GM21367 (cell line): ENCODE measurements around the gene TOMM40.
"Not testable (repeated sequence)": the region's sequence is repeated elsewhere in the genome, so short reads cannot be mapped to it uniquely, and the experiment has no call there.

Source experiments
- ATAC-seq: cut with Tn5 transposase; IDR thresholded peaks from one replicate; pipeline ENCODE4 v1.9.1; 2021; ENCODE audit not compliant: unreplicated experiment

The TOMM40 gene

DNA sequence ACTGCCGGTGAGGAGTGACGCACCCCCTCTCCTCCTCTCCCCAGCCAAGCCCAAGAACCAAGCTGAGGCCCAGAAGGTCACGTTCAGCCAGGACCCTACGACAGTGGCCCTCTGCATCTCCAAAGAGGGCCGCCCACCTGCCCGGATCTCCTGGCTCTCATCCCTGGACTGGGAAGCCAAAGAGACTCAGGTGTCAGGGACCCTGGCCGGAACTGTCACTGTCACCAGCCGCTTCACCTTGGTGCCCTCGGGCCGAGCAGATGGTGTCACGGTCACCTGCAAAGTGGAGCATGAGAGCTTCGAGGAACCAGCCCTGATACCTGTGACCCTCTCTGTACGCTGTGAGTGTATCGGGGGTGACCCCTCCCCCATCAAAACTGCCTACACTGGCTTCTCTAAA is 19.2 kb upstream of the TOMM40 start:
- ATAC-seq: no peak

DNA sequence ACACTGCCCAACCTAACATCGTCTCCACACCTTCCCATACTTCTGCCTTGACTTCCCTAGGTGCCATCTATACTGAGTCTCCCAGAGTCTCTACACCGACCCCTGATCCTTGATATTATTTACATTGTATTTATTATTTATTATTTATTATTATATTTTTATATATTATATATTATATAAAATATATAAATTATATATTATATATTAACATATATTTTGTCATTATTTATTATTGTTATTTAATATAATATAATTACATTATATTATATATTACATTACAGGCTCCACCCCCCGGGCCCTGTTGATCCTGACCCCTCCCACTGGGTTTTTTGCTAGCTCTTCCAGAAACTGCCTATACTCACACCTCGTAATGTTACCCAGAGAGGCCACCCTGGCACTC is 18.4 kb upstream of the TOMM40 start:
- no peak for ATAC-seq

DNA sequence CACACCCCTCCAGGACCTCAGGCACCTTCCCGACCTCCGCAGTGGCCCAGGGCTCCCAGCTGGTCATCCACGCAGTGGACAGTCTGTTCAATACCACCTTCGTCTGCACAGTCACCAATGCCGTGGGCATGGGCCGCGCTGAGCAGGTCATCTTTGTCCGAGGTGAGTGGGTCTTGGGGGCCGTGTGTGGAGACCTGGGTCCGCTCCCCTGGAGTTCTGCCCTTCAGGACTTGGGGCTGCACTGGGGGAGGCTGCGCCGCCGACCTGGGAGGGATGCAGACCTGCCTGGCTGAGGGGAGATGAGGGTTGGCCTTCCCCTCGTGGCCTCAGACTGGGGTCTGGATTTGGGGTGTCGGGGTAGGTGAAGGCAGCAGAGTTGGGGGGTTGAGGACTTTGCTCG is 16.7 kb upstream of the TOMM40 start:
- no peak for ATAC-seq

DNA sequence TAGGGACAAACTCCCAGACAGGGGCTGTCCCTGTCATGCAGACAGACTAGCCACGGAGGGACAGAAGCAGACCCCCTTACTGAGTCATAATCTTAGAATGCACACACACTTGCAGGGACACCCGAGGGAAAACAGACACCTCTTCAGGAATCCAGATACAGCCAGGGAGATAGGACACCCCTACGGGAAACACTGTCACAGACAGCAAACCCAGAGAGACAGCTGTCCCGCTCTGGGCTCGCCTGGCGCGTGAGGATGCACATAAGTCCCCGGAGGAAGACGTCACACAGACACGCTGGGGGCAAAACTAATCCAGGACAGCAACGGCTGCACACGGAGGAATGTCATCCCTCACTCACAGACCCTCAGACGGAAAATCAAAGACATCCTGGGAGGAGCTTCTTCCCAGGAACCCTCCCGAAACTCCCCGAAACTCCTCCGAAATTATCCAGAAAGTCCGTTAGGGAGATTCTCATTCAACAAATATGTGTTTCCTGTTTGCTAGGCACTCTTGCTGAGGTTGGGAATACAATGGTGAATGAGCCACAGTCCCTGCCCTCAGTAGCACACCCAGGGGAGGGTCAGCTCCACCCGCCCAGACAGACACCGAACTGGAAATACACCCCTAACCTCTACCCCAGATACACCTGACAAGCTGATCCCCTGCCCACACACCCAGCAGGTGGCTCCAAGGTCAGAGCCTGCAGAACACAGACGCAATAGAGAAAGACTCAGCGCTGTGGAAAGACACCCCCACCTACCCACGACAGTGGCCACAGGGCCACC is 15.2 kb upstream of the TOMM40 start:
- ATAC-seq: no peak

DNA sequence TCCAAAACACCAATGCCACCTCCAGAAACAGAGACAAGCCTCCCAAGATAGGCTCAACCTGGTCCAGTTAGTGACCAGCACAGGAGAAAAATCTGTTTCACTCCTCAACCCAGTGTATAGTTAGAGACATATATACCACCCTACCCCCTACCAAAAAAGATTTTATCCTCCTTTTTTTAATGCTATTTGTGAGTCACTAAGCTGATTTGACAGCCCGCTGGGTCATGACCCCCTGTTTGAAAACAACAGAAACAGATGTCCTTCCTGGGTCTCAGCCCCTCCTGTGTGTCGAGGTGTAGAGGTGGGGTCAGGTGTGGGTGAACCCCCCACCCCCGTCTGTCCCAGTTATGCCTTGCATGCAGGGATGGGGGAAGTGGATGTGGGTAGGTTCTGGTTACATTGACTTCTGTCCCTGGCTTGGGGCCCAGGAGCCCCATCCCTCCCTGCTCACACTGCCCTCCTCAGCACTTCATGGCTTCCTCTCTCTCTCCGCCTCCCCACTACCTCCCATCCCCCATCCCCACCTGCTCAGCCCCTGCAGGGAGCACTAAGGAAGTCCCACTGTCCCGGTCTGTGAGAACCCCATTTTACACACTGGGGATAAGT is 14.0 kb upstream of the TOMM40 start:
- no peak for ATAC-seq

DNA sequence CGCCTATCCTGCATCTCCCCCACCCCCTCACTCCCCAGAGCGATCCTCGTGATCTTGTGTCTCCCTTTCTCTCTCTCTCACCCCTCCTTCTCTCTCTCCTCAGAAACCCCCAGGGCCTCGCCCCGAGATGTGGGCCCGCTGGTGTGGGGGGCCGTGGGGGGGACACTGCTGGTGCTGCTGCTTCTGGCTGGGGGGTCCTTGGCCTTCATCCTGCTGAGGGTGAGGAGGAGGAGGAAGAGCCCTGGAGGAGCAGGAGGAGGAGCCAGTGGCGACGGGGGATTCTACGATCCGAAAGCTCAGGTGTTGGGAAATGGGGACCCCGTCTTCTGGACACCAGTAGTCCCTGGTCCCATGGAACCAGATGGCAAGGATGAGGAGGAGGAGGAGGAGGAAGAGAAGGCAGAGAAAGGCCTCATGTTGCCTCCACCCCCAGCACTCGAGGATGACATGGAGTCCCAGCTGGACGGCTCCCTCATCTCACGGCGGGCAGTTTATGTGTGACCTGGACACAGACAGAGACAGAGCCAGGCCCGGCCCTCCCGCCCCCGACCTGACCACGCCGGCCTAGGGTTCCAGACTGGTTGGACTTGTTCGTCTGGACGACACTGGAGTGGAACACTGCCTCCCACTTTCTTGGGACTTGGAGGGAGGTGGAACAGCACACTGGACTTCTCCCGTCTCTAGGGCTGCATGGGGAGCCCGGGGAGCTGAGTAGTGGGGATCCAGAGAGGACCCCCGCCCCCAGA is 12.8 kb upstream of the TOMM40 start:
- no peak for ATAC-seq

DNA sequence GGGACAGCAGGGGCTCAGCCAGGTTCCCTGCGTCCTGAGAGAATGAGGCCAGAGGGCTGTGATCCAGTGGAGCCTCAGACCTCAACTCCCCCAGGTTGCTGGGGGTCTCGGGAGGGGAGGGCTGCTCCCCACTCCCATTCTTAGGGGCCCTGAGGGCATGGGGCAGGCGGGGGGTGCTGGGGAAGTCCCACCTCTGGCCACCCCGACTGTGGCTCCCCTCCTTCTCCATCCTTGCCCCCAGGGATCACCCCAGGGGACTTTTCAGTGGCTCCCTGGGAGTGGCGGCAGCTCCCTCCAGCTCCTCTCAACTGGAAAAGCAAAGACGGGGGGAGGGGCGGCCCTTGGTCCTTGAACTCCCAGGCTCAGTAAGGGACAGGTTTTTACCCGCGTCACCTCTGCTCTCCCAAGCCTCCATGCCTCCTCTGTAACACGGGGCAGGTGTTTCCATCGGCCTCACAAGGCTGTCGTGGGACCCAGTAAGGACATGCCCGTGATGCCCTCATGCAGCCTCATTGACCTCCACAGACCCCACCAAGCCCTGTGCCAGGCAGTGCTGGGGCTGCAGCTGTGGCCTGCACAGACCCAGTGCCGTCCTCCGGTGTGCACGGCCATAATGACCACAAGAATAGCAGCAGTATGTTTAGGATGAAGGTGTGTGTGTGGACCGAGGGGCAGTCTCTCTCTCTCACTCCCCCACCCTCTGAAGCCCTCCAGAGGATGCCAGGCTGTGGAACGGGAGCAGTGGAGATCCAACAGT is 11.6 kb upstream of the TOMM40 start:
- no peak for ATAC-seq

DNA sequence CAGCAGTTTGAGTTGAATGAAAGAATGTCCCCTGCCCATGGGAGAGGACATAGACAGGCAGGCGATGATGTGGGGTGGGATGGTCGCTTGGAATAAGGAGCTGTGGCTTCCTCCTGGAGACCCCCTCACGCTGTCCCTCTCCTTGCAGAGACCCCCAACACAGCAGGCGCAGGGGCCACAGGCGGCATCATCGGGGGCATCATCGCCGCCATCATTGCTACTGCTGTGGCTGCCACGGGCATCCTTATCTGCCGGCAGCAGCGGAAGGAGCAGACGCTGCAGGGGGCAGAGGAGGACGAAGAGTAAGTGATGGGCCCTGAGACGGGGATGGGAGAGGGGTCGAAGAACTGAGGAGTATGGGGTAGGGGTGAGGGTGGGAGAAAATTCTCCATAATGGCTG is 9.0 kb upstream of the TOMM40 start:
- ATAC-seq: no peak

DNA sequence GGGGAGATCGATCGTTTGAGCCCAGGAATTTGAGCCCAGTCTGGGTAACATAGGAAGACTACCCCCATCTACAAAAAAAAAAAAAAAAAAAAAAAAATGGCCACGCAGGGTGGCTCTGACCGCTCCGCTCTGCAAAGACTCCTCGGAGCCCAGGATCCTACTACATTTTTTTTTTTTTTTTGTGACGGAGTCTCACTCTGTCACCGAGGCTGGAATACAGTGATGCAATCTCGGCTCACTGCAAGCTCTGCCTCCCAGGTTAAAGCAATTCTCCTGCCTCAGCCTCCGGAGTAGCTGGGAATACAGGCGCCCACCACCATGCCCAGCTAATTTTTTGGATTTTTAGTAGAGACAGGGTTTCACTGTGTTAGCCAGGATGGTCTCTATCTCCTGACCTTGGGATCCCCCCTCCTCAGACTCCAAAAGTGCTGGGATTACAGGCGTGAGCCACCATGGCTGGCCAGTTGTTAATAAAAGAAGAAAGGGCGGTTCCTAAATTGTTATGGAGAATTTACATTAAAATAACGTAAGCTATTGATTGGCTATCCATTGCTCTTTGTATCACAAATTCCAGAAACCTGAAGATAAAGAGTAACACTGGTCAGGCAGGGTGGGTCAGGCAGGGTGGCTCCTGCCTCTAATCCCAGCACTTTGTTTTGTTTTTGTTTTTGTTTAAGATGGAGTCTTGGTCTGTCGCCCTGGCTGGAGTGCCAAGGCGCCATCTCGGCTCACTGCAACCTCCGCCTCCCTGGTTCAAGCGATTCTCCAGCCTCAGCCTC is 8.2 kb upstream of the TOMM40 start:
- not testable (repeated sequence) for ATAC-seq

DNA sequence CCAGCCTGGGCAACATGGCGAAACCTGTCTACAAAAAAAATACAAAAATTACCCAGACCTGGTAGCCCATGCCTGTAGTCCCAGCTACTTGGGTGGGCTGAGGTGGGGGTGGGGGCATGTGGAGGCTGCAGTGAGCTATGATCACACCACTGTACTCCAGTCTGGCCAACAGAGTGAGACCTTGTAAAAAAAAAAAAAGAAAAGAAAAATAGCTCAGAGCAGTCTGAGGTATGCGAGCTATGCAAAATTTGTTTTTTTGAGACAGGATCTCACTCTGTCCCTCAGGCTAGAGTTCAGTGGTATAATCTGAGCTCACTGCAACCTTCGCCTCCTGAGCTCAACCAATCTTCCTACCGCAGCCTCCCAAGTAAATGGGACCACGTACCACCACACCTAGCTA is 7.1 kb upstream of the TOMM40 start:
- ATAC-seq: no peak

DNA sequence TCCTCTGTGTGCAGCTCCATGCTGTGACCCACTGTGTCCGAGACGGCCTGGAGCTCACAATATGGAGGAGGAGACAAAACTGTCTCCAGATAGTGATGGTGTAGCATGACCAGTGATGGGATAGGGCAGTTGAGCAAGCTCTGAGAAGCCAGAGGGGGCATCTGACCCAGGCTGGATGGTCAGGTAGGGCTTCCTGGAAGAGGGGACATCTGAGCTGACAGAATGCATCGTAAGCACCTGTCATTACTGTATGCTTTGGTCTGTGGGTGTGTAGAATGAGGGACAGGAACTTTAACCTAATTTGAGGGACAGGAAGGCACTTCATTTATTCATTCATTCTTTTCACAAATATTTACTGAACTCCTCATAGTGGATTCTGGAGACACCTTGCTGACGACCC is 6.5 kb upstream of the TOMM40 start:
- ATAC-seq: no peak

DNA sequence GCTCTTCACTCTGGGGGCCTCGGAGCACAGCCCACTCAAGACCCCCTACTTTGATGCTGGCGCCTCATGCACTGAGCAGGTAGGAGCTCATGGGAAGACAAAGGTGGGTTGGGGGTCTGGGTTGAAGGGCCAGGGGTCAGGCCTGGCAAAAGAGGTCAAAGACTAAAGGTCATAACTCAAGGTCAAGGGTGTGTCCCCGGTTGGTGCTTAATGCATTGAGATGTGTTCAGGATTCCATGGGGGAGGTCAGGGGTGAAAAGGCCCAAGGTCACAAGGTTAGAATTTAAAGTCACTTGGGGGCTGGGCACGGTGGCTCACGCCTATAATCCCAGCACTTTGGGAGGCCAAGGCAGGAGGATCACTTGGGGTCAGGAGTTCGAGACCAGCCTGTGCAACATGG is 4.9 kb upstream of the TOMM40 start:
- no peak for ATAC-seq

DNA sequence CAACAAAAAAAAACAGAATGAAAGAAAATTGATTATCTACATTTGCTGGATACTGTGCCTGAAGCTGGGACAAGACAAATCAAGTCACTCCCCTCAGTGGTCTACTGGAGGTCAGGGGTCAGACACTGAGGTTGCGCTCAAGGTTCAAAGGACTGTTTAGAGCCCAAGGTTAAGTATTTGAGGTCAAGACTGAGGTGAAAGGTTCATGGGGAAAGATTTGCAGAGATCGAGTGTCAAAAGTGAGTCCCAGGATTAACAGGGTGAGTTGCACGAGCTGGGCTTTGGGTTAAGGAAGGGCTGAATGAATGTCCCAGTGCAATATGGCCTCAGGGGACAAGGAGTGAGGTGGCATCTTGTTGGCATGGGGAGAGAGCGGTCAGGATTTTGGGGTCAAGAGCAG is 3.4 kb upstream of the TOMM40 start:
- no peak for ATAC-seq

DNA sequence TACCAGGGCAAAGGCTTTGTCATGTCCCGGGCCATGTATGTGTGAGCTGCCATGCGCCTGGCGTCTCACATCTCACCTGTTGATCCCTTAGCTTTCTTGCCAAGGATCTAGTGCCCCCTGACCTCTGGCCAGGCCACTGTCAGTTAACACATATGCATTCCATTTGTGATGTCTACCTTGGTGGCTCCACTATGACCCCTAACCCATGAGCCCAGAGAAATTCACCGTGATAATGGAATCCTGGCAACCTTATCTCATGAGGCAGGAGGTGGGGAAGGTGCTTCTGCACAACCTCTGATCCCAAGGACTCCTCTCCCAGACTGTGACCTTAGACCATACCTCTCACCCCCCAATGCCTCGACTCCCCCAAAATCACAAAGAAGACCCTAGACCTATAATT is 2.7 kb upstream of the TOMM40 start:
- not testable (repeated sequence) for ATAC-seq

DNA sequence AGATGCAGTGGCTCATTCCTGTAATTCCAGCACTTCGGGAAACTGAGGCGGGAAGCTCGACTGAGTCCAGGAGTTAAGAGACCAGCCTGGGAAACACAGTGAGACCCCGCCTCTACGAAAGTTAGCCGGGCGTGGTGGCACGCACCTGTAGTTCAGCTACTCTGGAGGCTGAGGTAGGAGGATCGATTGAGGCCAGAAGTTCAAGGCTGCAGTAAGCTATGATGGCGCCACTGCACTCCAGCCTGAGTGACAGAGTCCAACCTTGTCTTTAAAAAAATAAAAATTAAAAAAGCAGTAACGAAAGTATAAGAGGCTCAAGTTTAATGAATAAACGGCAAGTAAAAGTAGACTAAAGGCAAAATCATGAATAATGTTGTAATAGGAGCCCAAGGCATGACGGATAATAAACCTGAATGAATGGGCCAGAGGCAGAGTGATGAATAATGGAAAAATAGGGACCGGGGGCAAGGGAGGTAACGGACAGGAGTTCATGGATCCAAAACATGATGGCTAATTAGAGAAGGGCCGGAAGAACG is 1.2 kb upstream of the TOMM40 start:
- no peak for ATAC-seq

DNA sequence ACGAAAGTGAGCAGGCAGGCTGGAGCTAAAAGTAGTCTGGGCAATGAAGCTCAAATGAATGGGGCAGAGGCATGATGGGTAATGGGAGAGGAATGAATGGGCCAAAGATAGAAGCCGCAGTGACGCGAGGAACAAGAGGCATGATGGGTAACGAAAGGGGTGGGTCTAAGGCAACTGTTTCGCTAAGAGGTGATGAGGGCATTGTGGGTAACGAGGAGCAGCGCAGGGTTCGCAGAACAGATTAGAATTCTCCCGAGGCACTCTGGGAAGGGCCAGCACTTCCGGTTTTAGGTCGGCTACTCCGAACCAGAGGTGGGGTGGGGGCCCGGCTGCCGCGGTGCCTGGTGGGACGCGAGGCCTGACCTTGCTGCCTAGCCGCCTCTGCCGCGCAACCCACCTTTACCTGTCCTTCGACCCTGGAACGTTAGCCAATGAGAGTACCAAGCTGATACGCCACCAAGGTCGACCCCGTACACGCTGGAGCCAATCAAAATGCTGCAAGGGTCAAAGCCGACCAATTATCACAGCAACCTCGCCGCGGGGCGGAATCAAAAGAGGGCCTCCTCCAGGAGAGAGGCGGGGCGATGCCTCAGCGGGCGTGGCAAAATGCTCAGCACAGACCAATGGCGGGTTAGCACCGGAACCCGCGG is 563 bp upstream of the TOMM40 start:
- peak; percentile 79 for ATAC-seq

DNA sequence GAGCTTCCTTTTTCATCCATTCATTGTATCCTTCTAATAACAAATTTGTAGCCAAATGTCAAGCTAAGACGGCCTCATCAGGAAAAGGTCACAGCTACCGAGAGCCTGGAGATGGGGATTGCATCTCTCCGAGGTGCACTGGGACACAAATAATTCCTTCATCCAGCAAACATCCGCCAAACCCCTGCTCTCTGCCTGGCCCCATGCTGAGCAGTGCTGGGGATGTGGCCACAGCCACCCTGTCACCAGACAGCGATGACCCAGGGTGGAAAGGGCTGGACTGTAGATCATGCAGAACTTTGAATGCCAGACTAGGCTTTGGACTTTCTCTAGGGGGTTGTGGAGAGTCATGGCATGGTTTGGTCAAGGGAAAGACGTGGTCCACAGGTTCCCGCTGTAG is 1.9 kb downstream of the TOMM40 start:
- no peak for ATAC-seq

DNA sequence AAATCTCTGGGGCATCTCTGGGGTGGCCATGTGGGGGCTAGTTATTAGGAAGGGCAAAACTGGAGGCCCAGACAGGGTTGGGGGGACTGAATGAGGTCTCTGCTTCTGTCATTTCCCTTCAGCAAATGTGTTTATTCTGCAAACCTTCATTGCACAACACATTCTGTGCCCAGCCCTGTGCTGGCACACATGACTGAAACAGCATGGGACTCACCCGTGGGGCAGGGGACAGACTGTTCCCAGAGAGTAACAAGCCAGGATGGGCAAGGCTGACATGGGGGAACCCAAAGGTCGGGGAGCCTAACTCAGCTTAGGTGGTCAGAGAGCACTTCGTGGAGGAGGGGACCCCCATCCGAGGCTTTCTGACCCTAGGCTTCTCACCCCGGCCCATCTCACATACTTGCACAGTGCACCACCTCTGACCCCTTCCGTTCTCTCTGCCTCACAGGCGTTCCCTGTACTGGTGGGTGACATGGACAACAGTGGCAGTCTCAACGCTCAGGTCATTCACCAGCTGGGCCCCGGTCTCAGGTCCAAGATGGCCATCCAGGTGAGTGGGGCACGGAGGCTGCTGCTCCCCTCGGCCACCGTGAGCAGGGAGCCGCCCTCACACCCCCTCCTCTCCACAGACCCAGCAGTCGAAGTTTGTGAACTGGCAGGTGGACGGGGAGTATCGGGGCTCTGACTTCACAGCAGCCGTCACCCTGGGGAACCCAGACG is 2.4 kb downstream of the TOMM40 start:
- ATAC-seq: no peak

DNA sequence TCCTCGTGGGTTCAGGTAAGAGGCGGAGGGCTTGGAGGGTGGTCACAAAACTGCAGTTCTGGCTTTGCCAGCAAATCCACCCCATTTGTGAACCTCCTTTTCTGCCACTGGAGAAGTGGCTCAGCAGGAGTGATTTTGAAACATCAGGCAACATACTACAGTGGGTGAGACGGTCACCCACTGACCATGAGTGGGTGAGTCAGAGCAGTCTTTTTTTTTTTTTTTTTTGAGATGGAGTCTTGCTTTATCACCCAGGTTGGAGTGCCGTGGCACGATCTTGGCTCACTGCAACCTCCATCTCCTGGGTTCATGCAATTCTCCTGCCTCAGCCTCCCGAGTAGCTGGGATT is 3.0 kb downstream of the TOMM40 start:
- ATAC-seq: no peak
